H7 (cell line): ENCODE results near the gene PHLPP1. TPM values are rescaled to one million over a fixed set of nuclear protein-coding genes. Genes with fewer than 3 reads are reported as not detected.

ENCODE experiments used
- DNase-seq: peaks from one replicate; pipeline ENCODE4 v3.0.0; 2012
- H3K27me3 ChIP-seq: 2 replicates; pipeline ENCODE4 v1.6.0; 2011; ENCODE audit warnings: mild to moderate bottlenecking, low read length; ENCODE audit not compliant: control insufficient read depth, insufficient read depth
- H3K36me3 ChIP-seq: replicated peaks from 2 replicates; pipeline ENCODE4 v1.5.1; 2011; ENCODE audit warnings: low read length; ENCODE audit not compliant: control insufficient read depth, insufficient read depth
- H3K4me3 ChIP-seq: 2 replicates; pipeline ENCODE4 v1.5.1; 2011; ENCODE audit warnings: low read depth, mild to moderate bottlenecking, control low read depth, low read length, moderate library complexity; ENCODE audit not compliant: insufficient read depth
- total RNA-seq: library from RNA; depleted of rRNA; stranded (reverse); fragments of >200 nt; shearing (Covaris generic); gene quantifications from 2 replicates; pipeline ENCODE4 v1.2.3, GENCODE V29; 2014

The PHLPP1 gene
- total RNA-seq, 1 experiment from 2014 or later, result 23.0 TPM

GRCh38 chr18:62744076-62744968 lies 29.0 kb downstream of the PHLPP1 start:
- Histone ChIP-seq H3K27me3 (no peaks in the 10 kb centered on the region), H3K4me3 (no peak overlapping the region), H3K36me3 (no peaks in the 10 kb centered on the region)
- no peak for DNase-seq

- Histone ChIP-seq H3K4me3 (no peak overlapping the region), H3K36me3 (no peaks in the 10 kb centered on the region), H3K27me3 (no peaks in the 10 kb centered on the region)
- DNase-seq, result no peak
Measured at GRCh38 chr18:62745089-62745751, 29.9 kb downstream of the PHLPP1 start.

GRCh38 chr18:62749389-62749788 lies 34.0 kb downstream of the PHLPP1 start:
- Histone ChIP-seq H3K36me3 (no peaks in the 10 kb centered on the region), H3K4me3 (no peak overlapping the region), H3K27me3 (no peaks in the 10 kb centered on the region)
- no peak for DNase-seq

GRCh38 chr18:62751341-62751821 lies 36.0 kb downstream of the PHLPP1 start:
- DNase-seq, result no peak
- H3K4me3 ChIP-seq, result no peak overlapping the region
- no peaks in the 10 kb centered on the region for H3K36me3 ChIP-seq

GRCh38 chr18:62751977-62752376 lies 36.6 kb downstream of the PHLPP1 start:
- no peaks in the 10 kb centered on the region for H3K27me3 ChIP-seq
- DNase-seq, result no peak
- H3K36me3 ChIP-seq, result no peaks in the 10 kb centered on the region
- no peak overlapping the region for H3K4me3 ChIP-seq

More at GRCh38 chr18:62751341-62751821, 36.0 kb downstream of the PHLPP1 start:
- no peaks in the 10 kb centered on the region for H3K27me3 ChIP-seq

- no peak overlapping the region for H3K4me3 ChIP-seq
- no peak for DNase-seq
- H3K36me3 ChIP-seq, result no peaks in the 10 kb centered on the region
- no peaks in the 10 kb centered on the region for H3K27me3 ChIP-seq
Measured at GRCh38 chr18:62754026-62754425, 38.7 kb downstream of the PHLPP1 start.

GRCh38 chr18:62755454-62755853 lies 40.1 kb downstream of the PHLPP1 start:
- no peaks in the 10 kb centered on the region for H3K36me3 ChIP-seq
- DNase-seq, result no peak
- H3K4me3 ChIP-seq, result no peak overlapping the region
- H3K27me3 ChIP-seq, result no peaks in the 10 kb centered on the region

GRCh38 chr18:62755946-62756345 lies 40.6 kb downstream of the PHLPP1 start:
- Histone ChIP-seq H3K4me3 (no peak overlapping the region), H3K27me3 (no peaks in the 10 kb centered on the region), H3K36me3 (no peaks in the 10 kb centered on the region)
- DNase-seq, result no peak

- H3K27me3 ChIP-seq, result no peaks in the 10 kb centered on the region
- no peak for DNase-seq
- no peaks in the 10 kb centered on the region for H3K36me3 ChIP-seq
- no peak overlapping the region for H3K4me3 ChIP-seq
Measured at GRCh38 chr18:62757399-62758010, 42.2 kb downstream of the PHLPP1 start.

- DNase-seq, result no peak
- Histone ChIP-seq H3K4me3 (no peak overlapping the region), H3K36me3 (peaks cover 1% of the 10 kb centered on the region; the same call in 1 of the 2 replicates), H3K27me3 (no peaks in the 10 kb centered on the region)
Measured at GRCh38 chr18:62758591-62758990, 43.2 kb downstream of the PHLPP1 start.

GRCh38 chr18:62759704-62760402 lies 44.5 kb downstream of the PHLPP1 start:
- Histone ChIP-seq H3K4me3 (no peak overlapping the region), H3K27me3 (no peaks in the 10 kb centered on the region), H3K36me3 (peaks cover 1% of the 10 kb centered on the region; the same call in 1 of the 2 replicates)
- no peak for DNase-seq

GRCh38 chr18:62760403-62760734 lies 45.0 kb downstream of the PHLPP1 start:
- Histone ChIP-seq H3K36me3 (peaks cover 1% of the 10 kb centered on the region; the same call in 1 of the 2 replicates), H3K27me3 (no peaks in the 10 kb centered on the region), H3K4me3 (no peak overlapping the region)
- no peak for DNase-seq

- peaks cover 1% of the 10 kb centered on the region; the same call in 1 of the 2 replicates for H3K36me3 ChIP-seq
- no peak overlapping the region for H3K4me3 ChIP-seq
- DNase-seq, result no peak
- no peaks in the 10 kb centered on the region for H3K27me3 ChIP-seq
Measured at GRCh38 chr18:62763101-62763521, 47.8 kb downstream of the PHLPP1 start.

GRCh38 chr18:62766266-62766665 lies 50.9 kb downstream of the PHLPP1 start:
- Histone ChIP-seq H3K36me3 (peaks cover 1% of the 10 kb centered on the region; the same call in 1 of the 2 replicates), H3K4me3 (no peak overlapping the region), H3K27me3 (no peaks in the 10 kb centered on the region)
- DNase-seq, result no peak
